ENCODE results near the gene MIPEP.

The MIPEP gene

DNA sequence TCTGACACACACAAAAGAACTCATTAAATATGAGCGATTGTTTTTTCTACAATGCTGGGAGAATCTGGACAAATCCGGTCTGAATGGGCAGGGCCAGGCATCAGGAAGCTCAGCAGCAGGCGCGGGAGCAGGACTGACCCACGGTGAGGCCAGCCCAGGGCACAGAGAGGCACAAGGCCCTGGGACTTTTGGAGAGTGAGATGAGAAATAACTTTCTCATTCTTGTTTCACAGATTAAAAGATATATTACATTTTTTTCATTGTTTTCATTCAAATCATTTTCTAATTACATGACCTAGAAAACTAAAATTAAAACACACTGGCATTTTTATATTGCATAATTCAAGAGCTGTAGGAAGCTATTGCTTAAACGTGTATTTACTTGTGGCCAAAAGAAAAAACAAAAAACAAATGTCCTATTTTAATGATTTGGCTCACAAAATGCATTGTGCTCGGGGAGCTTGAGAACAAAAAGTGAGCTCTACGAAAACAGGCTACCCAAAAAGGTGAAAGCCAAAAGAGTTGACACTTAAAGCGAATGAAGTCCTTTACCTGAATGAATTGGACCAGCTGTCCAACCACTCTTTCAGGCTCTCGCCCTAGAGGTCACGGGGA, 185.8 kb downstream of the MIPEP start:
- no peak for DNase-seq (ENCODE audit: low read depth, low spot score)
- no peak overlapping the region for H3K4me3 ChIP-seq (ENCODE audit: low read length)

DNA sequence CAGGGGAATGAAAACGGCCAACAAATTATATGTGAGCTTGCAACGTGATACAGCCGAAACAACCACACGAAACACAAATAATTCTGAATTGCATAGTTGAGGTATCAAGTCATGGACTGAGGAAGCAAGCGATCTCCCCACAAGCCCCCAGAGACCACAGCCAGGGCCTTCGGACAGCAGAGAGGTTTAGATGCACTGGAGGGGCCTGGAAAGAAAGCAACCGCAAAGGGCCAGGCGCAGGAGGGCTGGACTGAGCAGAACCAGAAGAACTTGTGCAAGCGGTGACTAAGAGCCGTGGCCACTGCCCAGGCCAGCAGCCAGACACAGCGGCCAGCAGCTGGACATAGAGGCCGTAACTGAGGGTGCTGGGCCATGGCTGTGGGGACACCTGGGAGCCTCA, 187.6 kb downstream of the MIPEP start:
- H3K4me3 ChIP-seq (ENCODE audit: low read length), result no peak overlapping the region
- DNase-seq (ENCODE audit: low read depth, low spot score), result no peak

DNA sequence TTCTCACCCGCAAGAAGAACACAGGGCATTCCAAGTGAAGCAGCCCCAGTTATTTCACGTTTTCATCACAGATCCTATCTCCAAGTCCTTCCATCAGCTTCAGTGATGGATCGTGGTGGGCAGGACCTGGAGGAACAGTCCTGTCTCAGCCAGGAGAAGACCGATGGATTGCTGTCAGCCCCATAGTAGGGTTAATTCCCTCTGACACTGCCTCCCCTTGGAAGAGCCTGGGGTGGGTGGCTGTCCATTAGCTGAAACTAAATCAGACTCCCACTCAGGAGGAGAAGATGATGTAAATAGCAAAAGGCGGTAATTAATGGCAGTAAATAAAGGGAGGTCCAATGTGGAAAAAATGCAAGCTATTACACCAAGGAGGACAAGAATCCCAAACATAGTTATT, 188.0 kb downstream of the MIPEP start:
- DNase-seq (ENCODE audit: low read depth, low spot score), result no peak
- H3K4me3 ChIP-seq (ENCODE audit: low read length), result no peak overlapping the region

DNA sequence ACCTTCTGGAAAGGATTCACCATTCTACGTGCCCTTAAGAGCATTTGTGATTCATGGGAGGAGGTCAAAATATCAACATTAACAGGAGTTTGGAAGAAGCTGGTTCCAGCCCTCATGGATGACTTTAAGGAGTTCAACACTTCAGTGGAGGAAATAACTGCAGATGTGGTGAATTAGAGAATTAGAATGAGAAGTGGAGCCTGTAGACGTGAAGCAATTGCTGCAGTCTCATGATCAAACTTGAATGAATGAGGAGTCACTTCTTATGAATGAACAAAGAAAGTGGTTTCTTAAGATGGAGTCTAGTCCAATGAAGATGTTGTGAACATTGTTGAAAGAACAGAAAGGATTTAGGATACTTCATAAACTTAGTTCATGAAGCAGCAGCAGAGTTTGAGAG, 189.9 kb downstream of the MIPEP start:
- DNase-seq (ENCODE audit: low read depth, low spot score), result no peak
- no peak overlapping the region for H3K4me3 ChIP-seq (ENCODE audit: low read length)

DNA sequence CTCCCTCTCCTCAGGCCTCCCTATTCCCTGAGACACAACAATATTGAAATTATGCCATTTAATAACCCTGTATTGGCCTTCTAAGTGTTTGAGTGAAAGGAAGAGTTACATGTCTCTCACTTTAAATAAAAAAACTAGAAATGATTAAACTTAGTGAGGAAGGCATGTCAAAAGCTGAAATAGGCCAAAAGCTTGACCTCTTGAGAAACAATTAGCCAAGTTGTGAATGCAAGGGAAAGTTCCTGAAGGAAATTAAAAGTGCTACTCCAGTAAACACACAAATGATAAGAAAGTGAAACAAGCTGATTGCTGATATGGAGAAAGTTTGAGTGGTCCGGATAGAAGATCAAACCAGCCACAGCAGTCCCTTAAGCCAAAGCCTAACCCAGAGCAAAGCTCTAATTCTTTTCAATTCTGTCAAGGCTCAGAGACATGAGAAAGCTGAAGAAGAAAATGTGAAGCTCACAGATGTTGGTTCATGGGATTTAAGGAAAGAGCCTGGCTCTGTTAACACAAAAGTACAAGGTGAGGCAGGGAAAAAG, 191.4 kb downstream of the MIPEP start:
- no peak overlapping the region for H3K4me3 ChIP-seq (ENCODE audit: low read length)
- DNase-seq (ENCODE audit: low read depth, low spot score), result no peak

DNA sequence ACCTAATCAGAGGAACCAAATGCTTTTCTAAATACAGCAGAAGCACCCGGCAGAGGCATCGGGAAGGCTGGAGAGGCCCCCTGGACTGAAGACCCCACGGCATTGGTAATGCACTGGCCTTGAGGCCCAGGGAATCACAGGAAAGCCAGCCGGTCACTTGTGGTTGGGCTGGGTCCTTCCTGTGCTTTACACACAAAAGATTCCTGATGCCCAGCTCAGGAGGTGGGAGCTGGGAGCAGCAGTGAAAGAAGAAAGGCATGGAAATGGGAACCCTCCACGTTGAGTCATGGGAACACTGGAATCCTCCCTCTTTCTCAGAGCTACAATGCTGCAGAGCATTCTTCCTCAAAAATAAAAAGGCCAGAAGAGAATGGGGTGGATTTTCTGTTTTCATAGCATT, 192.6 kb downstream of the MIPEP start:
- no peak overlapping the region for H3K4me3 ChIP-seq (ENCODE audit: low read length)
- no peak for DNase-seq (ENCODE audit: low read depth, low spot score)

DNA sequence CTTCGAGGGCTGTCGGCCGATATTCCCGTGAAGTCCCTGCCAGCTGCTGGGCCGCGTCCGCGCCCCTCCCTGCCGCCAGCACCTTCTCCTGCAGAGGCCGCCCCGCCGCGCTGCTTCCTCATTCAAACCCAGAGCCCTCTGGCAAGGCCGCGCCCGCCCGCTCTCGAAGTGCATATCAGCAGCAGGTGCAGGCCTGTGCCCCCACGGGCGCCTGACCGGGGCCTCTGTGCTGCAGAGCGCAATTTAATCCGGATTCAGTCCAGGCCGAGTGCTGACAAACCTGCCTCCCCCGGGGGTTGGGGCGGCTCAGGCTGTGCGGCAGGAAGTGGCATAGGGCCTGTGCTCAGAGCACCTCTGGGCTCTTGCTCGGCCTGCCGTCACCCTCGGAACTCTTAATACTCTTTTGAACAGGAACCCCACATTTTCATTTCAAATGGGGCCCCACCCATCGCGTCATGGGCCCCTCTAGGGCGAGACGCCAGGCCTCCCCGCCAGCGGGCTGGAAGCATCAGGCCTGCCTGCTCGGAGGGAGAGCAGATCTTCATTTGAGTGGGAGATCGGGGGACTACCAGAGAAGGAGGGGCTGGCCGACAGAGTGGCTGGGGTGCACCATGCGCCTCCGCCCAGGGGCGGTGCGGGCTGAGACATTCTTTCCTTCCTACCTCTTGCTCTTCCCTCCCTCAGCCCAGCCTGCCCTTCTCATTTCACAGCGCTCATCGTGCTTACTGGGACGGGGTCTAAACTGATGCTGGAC, 193.3 kb downstream of the MIPEP start:
- no peak for DNase-seq (ENCODE audit: low read depth, low spot score)
- H3K4me3 ChIP-seq (ENCODE audit: low read length), result no peak overlapping the region

DNA sequence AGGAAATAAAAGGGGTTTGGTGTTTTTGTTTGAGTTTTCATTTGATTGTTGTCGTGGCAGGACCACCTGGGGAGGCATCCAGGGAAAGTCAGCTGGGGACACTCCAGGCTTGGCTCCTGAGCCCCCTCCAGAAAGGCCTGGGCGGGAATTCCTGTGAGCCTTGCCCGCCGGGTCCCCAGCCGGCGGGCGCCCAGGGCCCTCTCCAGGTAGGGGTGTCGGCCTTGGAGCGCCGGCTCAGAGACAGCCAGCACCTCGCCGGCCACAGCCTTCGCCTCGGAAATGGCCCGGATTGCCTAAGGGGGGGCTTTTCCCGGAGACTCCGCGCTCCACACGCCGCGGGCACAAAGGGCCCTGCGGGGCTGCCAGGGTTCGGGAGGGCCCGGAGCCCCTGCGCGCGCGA, 194.0 kb downstream of the MIPEP start:
- DNase-seq (ENCODE audit: low read depth, low spot score), result no peak
- H3K4me3 ChIP-seq (ENCODE audit: low read length), result no peak overlapping the region

DNA sequence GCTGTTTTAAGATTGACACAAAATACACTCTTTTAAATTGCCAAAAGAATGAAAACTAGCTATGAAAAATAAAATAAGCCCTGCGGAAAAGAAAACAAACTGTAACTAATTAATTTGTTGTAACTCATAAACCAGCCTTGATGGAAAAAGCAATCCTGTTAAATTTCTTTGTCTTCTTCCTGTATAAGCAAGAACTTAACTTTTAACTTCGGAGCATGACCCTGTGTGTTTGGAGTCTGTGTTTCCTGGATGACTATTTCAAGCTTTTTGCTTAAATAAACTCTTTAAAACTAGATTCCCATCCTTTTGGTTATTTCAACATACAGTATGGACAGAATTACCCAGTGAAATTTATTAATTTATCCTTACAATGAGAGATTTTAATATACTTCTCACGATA, 196.4 kb downstream of the MIPEP start:
- no peak for DNase-seq (ENCODE audit: low read depth, low spot score)
- H3K4me3 ChIP-seq (ENCODE audit: low read length), result no peak overlapping the region

DNA sequence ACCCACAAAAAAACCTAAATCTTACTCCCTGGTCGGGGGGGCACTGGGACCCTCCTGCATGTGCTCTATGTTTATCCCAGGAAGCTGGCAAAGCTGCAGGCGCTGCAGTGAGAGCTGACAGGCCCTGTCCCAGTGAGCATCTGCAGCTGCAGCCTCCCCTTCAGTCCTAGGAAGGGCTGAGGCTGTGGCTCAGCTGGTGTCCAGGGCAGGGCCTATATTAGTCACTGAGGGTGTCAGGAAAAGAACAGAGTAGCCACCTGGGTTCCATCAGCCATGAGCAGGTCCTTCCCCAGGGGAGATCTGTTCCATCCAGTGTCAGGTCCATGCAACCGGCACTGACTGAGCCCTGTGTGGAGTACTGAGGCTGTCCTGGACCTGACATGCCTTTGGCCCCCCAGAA, 198.5 kb downstream of the MIPEP start:
- no peak for DNase-seq (ENCODE audit: low read depth, low spot score)
- no peak overlapping the region for H3K4me3 ChIP-seq (ENCODE audit: low read length)

DNA sequence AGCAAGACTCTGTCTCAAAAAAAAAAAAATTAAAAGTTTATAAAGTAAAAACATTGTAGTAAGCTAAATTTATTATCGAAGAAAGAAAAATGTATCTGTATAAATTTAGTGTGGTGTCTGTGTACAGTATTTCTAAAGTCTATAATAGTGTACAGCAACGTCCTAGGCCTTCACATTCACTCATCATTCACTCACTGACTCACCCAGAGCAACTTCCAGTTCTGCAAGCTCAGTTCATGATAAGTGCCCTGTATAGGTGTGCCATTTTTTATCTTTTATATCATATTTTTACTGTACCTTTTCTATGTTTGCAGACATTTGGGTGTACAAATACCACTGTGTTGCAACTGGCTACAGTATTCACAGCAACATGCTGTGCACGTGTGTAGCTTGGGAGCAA, 200.9 kb downstream of the MIPEP start:
- no peak for DNase-seq (ENCODE audit: low read depth, low spot score)

DNA sequence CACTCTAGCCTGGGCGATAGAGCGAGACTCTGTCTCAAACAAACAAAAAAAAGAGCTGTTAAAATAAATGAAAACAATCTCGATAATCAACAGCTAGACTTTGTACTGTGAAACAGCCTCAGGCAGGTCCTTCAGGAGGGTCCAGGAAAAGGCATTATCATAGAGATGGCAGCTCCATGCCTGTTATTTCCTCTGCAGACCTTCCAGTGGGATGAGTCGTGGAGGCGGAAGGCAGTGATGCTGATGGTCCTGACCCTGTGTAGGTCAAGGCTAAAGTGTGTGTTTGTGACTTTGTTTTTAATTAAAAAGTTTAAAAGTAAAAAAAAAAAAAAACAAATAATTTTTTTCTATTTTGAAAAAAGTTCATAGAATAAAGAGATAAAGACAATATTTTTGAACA, 201.6 kb downstream of the MIPEP start:
- no peak for DNase-seq (ENCODE audit: low read depth, low spot score)
- H3K4me3 ChIP-seq (ENCODE audit: low read length), result no peak overlapping the region

More for the DNA sequence above, 200.9 kb downstream of the MIPEP start:
- no peak overlapping the region for H3K4me3 ChIP-seq (ENCODE audit: low read length)

DNA sequence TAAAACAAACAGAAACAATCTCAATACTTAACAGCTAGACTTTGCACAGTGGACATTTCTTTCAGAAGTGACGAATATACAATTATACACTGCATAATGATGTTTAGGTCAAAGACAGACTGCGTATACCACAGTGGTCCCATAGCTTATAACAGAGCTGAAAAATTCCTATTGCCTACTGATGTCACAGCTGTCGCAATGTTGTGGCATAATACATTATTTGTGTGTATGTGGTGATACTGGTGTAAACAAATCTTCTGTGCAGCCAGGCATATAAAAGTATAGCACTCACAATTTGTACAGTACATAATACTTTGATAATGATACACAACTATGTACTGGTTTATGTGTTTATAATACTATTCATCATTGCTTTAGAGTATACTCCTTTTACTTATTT, 202.3 kb downstream of the MIPEP start:
- no peak for DNase-seq (ENCODE audit: low read depth, low spot score)
- H3K4me3 ChIP-seq (ENCODE audit: low read length), result no peak overlapping the region

DNA sequence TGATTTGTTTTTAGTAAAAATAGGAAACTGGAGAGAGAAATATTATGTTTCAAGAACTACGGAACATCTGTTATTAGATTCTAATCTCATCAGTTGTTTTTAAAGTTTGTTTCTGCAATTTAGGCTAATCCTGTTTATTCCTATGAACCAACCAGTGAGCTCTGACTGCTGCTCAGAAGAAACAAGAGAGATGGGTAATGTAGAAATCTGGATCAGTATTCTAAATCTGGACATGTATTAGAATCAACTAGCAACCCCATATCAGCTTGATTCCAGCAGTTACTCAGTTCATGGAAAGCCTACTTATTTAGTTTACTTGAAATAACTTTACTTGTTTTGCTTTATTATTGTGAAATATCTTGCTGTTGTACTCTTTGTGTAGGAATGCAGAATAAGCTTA, 203.8 kb downstream of the MIPEP start:
- DNase-seq (ENCODE audit: low read depth, low spot score), result no peak
- no peak overlapping the region for H3K4me3 ChIP-seq (ENCODE audit: low read length)

DNA sequence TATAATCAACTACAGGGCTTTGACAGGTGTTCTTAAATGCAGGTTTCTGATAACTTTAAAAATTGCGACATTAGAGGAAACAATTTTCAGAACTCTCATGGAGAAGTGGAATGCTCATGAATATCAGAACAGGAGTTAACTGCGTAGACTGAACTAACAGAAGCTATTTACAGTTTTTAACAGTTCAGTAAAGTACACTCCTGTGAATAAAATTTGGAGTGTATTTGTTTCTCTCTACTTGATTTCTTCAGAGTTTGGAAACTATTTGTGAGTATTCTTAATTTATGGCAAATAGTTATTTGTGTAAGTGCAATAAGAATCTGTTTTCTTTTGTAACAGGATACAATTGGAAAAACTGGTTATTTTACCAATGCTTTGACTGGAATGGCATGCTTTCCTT, 204.6 kb downstream of the MIPEP start:
- H3K4me3 ChIP-seq (ENCODE audit: low read length), result no peak overlapping the region
- no peak for DNase-seq (ENCODE audit: low read depth, low spot score)

DNA sequence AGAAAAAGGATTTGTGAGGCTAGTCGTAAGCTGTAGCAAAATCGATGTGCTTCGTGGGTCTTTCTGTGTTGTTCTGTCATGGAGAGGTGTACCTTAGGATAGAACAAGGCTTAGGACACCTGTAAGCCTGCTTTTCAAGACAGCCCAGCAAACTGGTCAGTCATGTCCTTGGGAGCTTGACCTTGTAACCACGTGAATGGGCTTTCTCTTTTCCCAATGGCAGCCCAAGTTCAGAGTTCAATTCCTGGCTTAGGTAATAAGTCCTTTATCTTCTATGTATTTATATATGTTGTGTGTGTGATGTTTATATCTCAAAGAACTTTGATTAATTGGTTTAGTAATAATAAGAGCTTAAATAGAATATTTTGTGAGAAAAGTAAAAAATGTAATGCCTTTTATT, 206.1 kb downstream of the MIPEP start:
- H3K4me3 ChIP-seq (ENCODE audit: low read length), result no peak overlapping the region
- DNase-seq (ENCODE audit: low read depth, low spot score), result no peak

DNA sequence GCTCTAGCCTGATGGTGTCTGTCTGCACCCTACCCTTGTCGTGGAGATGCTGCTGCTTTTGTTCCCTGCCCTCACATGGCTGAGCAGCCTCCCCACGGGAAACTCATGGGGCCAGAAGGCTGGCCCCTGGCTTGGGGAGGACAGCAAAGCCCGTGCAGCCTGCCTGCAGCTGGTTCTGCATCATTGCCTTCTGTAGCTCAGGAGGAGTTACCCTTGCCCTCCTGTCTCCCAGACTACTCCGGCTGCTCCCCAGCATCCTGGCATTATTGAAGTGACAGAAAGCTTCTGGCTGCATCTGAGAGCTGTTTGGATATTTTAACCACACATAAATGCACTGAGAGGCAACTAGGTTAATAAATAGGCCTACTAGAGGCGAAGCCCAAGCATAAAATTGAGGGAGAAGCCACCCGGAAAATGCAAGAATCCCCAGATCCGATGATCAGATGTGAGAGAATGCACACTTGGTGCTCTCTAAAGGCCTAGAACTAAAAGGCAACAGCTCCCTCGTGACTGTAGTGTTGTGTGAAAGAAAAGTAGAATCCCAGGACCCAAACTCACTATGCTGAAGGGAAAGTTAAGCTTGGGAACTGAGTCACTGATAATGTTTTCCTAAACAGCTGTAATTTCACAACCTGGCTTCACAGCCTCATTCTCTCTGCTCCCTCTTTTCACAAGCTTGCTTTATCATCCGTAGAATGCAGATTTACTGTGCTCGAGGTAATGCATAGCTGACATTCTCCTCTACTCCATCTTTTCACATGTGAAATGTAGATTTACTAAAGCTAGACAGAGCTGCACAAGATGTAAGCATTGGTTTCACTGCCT, 208.1 kb downstream of the MIPEP start:
- no peak overlapping the region for H3K4me3 ChIP-seq (ENCODE audit: low read length)
- no peak for DNase-seq (ENCODE audit: low read depth, low spot score)
